Sigmoid colon (tissue), 7 donors: ENCODE data around the gene CYP2C18. TPM values are rescaled to one million over a fixed set of nuclear protein-coding genes. Genes with fewer than 3 reads are reported as not detected.
"Not testable (repeated sequence)": the region's sequence is repeated elsewhere in the genome, so short reads cannot be mapped to it uniquely, and the experiment has no call there.

Experiments
- DNase-seq: peaks from one replicate; pipeline ENCODE4 v3.0.0-alpha.2; 2019
- H3K27ac ChIP-seq, 4 donors: fragments of 200-600 bp; sonication (generic); one replicate each; pipeline ENCODE4 v1.5.1; 2016 to 2019; ENCODE audit warnings: mild to moderate bottlenecking in 1 of 4
- H3K27me3 ChIP-seq, 3 donors: fragments of 200-600 bp; sonication (generic); one replicate each; pipeline ENCODE4 v1.5.1; 2019; ENCODE audit warnings: mild to moderate bottlenecking in 1 of 3
- H3K36me3 ChIP-seq, 4 donors: fragments of 200-600 bp; sonication (generic); one replicate each; pipeline ENCODE4 v1.5.1; 2016 to 2019
- H3K4me1 ChIP-seq, 4 donors: fragments of 200-600 bp; sonication (generic); one replicate each; pipeline ENCODE4 v1.5.1; 2017 to 2019
- H3K4me3 ChIP-seq, 4 donors: fragments of 200-600 bp; sonication (generic); one replicate each; pipeline ENCODE4 v1.5.1; 2017 to 2019; ENCODE audit warnings: mild to moderate bottlenecking in 2 of 4, moderate library complexity in 1 of 4
- H3K9me3 ChIP-seq, 4 donors: fragments of 200-600 bp in 3 of 4; sonication (generic) in 3 of 4; one replicate each; pipeline versions ENCODE4 v1.5.1 to v1.6.1; 2013 to 2019
- CTCF ChIP-seq, 4 experiments: fragments of 450-650 bp in 3 of 4; fragments of 200-600 bp in 1 of 4; IDR thresholded peaks; one replicate each; pipeline ENCODE4 v1.5.1; 2016 to 2019; ENCODE audit warnings: antibody characterized with exemption in 4 of 4, mild to moderate bottlenecking in 3 of 4, moderate library complexity in 2 of 4
- EP300 ChIP-seq, 4 donors: sonication (generic); formaldehyde crosslinking; IDR thresholded peaks; one replicate each; pipeline ENCODE4 v1.6.1; 2017; ENCODE audit warnings: antibody characterized with exemption in 4 of 4
- POLR2A ChIP-seq, 2 donors: fragments of 450-650 bp; IDR thresholded peaks; one replicate each; pipeline ENCODE4 v1.6.1; 2016; ENCODE audit warnings: antibody characterized with exemption in 2 of 2, mild to moderate bottlenecking in 2 of 2, moderate library complexity in 2 of 2
- POLR2AphosphoS5 ChIP-seq, 4 donors: sonication (generic); formaldehyde crosslinking; IDR thresholded peaks; one replicate each; pipeline ENCODE4 v1.6.1; 2017; ENCODE audit warnings: antibody characterized with exemption in 4 of 4
- WGBS, 2 donors: extraction: QIAGEN DNeasy Blood & Tissue Kit; methylation state at CpG; one replicate each; pipeline ENCODE4 v1.1.7; 2013; 5-methylcytosine and 5-hydroxymethylcytosine counted together
- intact Hi-C: fragments of 100-400 bp; cut with DNase I; formaldehyde crosslinking; loops from one replicate; pipeline ENCODE4 v1.15.1; 2023
- polyA plus RNA-seq, 3 donors: library from polyadenylated mRNA; stranded (reverse); fragments of 200-250 nt; gene quantifications; one replicate each; pipeline ENCODE4 v1.2.3, GENCODE V29; 2013
- total RNA-seq, 4 donors: library from RNA; depleted of rRNA; stranded (reverse); fragments of >200 nt; gene quantifications; one replicate each; pipeline ENCODE4 v1.1.0, GENCODE V29; 2016
- donor health status: healthy with polysubstance abuse.
- donor health status: Bipolar disorder and iron deficiency.
- donor health status: healthy.

CYP2C18 gene
- not detected for total RNA-seq
- 1 to 10 TPM; 2.1 to 4.1 (median 3.0) TPM for polyA plus RNA-seq

GRCh38 chr10:94683214-94684054 lies at the start of gene CYP2C18:
TSS of gene CYP2C18 (plus strand) at chr10:94683729. CDS start at chr10:94683820, 91 bp downstream.
- intact Hi-C loops, result no loop called here
- no peaks in the 10 kb centered on the region for H3K27me3 ChIP-seq
- no peaks in the 10 kb centered on the region for H3K36me3 ChIP-seq
- peaks cover 0 to 4% (median 0%) of the 10 kb centered on the region in 4 donors for H3K9me3 ChIP-seq
- WGBS, 2 donors, result 48 to 77% methylated on average over 10 of the region's 10 CpGs
- H3K4me3 ChIP-seq, result no peak within 1 kb of the TSS
- no peaks in the 10 kb centered on the region for H3K4me1 ChIP-seq
- H3K27ac ChIP-seq, result no peak within 1 kb of the TSS
- no peak for DNase-seq
- TF ChIP-seq POLR2AphosphoS5 (IDR thresholded peaks at IDR 0.05), result no peak
- no peak for TF ChIP-seq CTCF (IDR thresholded peaks at IDR 0.05)
- no peak for TF ChIP-seq POLR2A (IDR thresholded peaks at IDR 0.05)
- no peak for TF ChIP-seq EP300 (IDR thresholded peaks at IDR 0.05)

- H3K27me3 ChIP-seq, DNase-seq, H3K9me3 ChIP-seq, H3K4me3 ChIP-seq, H3K27ac ChIP-seq, intact Hi-C loops, H3K36me3 ChIP-seq, H3K4me1 ChIP-seq: not testable (repeated sequence)
- WGBS, 2 donors, result 98 to 99% methylated on average over 4 of the region's 4 CpGs
Measured at GRCh38 chr10:94638097-94638496, 45.4 kb upstream of the CYP2C18 start.

- no peak for TF ChIP-seq CTCF (IDR thresholded peaks at IDR 0.05)
- no peak for TF ChIP-seq EP300 (IDR thresholded peaks at IDR 0.05)
- no peak for TF ChIP-seq POLR2A (IDR thresholded peaks at IDR 0.05)
- TF ChIP-seq POLR2AphosphoS5 (IDR thresholded peaks at IDR 0.05), result no peak
- 92 to 96% methylated on average over 8 of the region's 8 CpGs for WGBS, 2 donors
- no peak for DNase-seq
- Histone ChIP-seq H3K27me3 (no peaks in the 10 kb centered on the region), H3K36me3 (no peaks in the 10 kb centered on the region), H3K9me3 (peaks cover 0 to 8% (median 3%) of the 10 kb centered on the region in 4 donors), H3K4me3 (no peak overlapping the region), H3K4me1 (no peaks in the 10 kb centered on the region), H3K27ac (no peak overlapping the region)
- intact Hi-C loops, result no loop called here
Measured at GRCh38 chr10:94639902-94640301, 43.6 kb upstream of the CYP2C18 start.

- no peaks in the 10 kb centered on the region for H3K36me3 ChIP-seq
- TF ChIP-seq POLR2A (IDR thresholded peaks at IDR 0.05) (no peak), POLR2AphosphoS5 (IDR thresholded peaks at IDR 0.05) (no peak), CTCF (IDR thresholded peaks at IDR 0.05) (no peak), EP300 (IDR thresholded peaks at IDR 0.05) (no peak)
- intact Hi-C loops, result no loop called here
- 55 to 87% methylated on average over 3 of the region's 3 CpGs for WGBS, 2 donors
- H3K4me1 ChIP-seq, result no peaks in the 10 kb centered on the region
- no peak overlapping the region for H3K4me3 ChIP-seq
- peaks cover 0 to 8% (median 3%) of the 10 kb centered on the region in 4 donors for H3K9me3 ChIP-seq
- DNase-seq, result no peak
- no peak overlapping the region for H3K27ac ChIP-seq
- H3K27me3 ChIP-seq, result no peaks in the 10 kb centered on the region
Measured at GRCh38 chr10:94640562-94640961, 43.0 kb upstream of the CYP2C18 start.

GRCh38 chr10:94641480-94641879 lies 42.0 kb upstream of the CYP2C18 start:
- WGBS, 2 donors, result 85 to 90% methylated on average over 4 of the region's 4 CpGs
- no peak overlapping the region for H3K27ac ChIP-seq
- peaks cover 0 to 8% (median 3%) of the 10 kb centered on the region in 4 donors for H3K9me3 ChIP-seq
- no peaks in the 10 kb centered on the region for H3K4me1 ChIP-seq
- intact Hi-C loops, result no loop called here
- TF ChIP-seq POLR2AphosphoS5 (IDR thresholded peaks at IDR 0.05), result no peak
- TF ChIP-seq CTCF (IDR thresholded peaks at IDR 0.05), result no peak
- TF ChIP-seq EP300 (IDR thresholded peaks at IDR 0.05), result no peak
- TF ChIP-seq POLR2A (IDR thresholded peaks at IDR 0.05), result no peak
- no peaks in the 10 kb centered on the region for H3K36me3 ChIP-seq
- H3K27me3 ChIP-seq, result no peaks in the 10 kb centered on the region
- H3K4me3 ChIP-seq, result no peak overlapping the region
- DNase-seq, result no peak
